Measurements from ENCODE around the gene PRR20G. TPM values are rescaled to one million over a fixed set of nuclear protein-coding genes. Genes with fewer than 3 reads are reported as not detected.

PRR20G gene
- polyA plus RNA-seq, 3 donors: not detected

GRCh38 chr3:127256733-127257271 is 31.0 kb downstream of the PRR20G start:
- Mint-ChIP-seq H3K27ac (no peak overlapping the region), H3K36me3 (no peaks in the 10 kb centered on the region), H3K27me3 (ENCODE audit: low read depth in 3 of 3) (peaks cover 0 to 4% (median 2%) of the 10 kb centered on the region in 3 donors), H3K4me1 (no peaks in the 10 kb centered on the region), H3K9me3 (peaks cover 0 to 2% (median 0%) of the 10 kb centered on the region in 7 donors), H3K4me3 (no peak overlapping the region)
- no peaks in the 10 kb centered on the region for H3K79me2 ChIP-seq (ENCODE audit: insufficient read depth, low read length)
- 78% methylated on average over 7 of the region's 10 CpGs for WGBS (ENCODE audit: insufficient coverage)
- H3K9ac ChIP-seq (ENCODE audit: insufficient read depth, low read length, poor library complexity, severe bottlenecking): no peak overlapping the region
- DNase-seq: no peak
- H3K4me1 ChIP-seq (ENCODE audit: control insufficient read depth in 1 of 2, insufficient read depth in 2 of 2, low read length in 2 of 2): no peaks in the 10 kb centered on the region
- no peaks in the 10 kb centered on the region for H3K27me3 ChIP-seq (ENCODE audit: control insufficient read depth in 2 of 2, insufficient read depth in 2 of 2, low read length in 2 of 2)
- no peaks in the 10 kb centered on the region for H3K36me3 ChIP-seq (replicated peaks in 1 of 2; ENCODE audit: control insufficient read depth in 1 of 2, insufficient read depth in 2 of 2, low read length in 2 of 2)
- no peak overlapping the region for H2AFZ ChIP-seq (ENCODE audit: insufficient read depth, low read depth, low read length, poor library complexity, severe bottlenecking)
- H4K20me1 ChIP-seq (ENCODE audit: insufficient read depth, low read length): no peaks in the 10 kb centered on the region
- H3K4me3 ChIP-seq (replicated peaks in 1 of 3; ENCODE audit: low read depth in 2 of 3, low read length in 3 of 3): no peak overlapping the region
- H3K4me2 ChIP-seq (replicated peaks; ENCODE audit: extremely low read depth, low read length, poor library complexity, severe bottlenecking): no peak overlapping the region
- intact Hi-C loops (cut with micrococcal nuclease): no loop called here
- TF ChIP-seq, protein P1, sequence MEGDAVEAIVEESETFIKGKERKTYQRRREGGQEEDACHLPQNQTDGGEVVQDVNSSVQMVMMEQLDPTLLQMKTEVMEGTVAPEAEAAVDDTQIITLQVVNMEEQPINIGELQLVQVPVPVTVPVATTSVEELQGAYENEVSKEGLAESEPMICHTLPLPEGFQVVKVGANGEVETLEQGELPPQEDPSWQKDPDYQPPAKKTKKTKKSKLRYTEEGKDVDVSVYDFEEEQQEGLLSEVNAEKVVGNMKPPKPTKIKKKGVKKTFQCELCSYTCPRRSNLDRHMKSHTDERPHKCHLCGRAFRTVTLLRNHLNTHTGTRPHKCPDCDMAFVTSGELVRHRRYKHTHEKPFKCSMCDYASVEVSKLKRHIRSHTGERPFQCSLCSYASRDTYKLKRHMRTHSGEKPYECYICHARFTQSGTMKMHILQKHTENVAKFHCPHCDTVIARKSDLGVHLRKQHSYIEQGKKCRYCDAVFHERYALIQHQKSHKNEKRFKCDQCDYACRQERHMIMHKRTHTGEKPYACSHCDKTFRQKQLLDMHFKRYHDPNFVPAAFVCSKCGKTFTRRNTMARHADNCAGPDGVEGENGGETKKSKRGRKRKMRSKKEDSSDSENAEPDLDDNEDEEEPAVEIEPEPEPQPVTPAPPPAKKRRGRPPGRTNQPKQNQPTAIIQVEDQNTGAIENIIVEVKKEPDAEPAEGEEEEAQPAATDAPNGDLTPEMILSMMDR (IDR thresholded peaks at IDR 0.05): no peak
- H3K27ac ChIP-seq (ENCODE audit: low read depth in 1 of 2, low read length in 2 of 2): no peak overlapping the region
- H3K9me3 ChIP-seq (replicated peaks in 1 of 2; ENCODE audit: control insufficient read depth in 1 of 2, insufficient read depth in 1 of 2, low read length in 2 of 2): no peaks in the 10 kb centered on the region

DNA sequence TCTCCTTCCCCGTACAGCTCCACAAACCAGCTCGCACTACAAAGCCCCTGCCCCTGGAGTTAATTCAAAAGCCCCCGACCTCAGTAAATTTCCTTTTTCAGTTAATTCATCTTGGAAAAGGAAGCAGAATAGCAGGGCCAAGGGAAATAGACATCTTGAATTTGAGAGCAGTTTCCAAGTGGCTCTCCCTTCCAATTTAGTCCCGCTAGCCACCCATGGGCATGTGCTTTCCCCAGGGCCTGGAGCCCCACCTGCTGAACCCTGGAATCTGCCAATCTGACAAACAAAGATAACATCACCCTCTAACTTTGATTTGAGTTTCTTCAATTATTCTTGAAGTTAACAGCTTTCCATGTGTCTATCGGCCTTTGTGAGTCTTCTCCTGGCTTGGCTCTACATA is 31.7 kb downstream of the PRR20G start:
- H3K36me3 Mint-ChIP-seq: no peaks in the 10 kb centered on the region
- H2AFZ ChIP-seq (ENCODE audit: insufficient read depth, low read depth, low read length, poor library complexity, severe bottlenecking): no peak overlapping the region
- TF ChIP-seq, protein P1 (IDR thresholded peaks at IDR 0.05): no peak
- H3K9me3 Mint-ChIP-seq: peaks cover 0 to 2% (median 0%) of the 10 kb centered on the region in 7 donors
- WGBS (ENCODE audit: insufficient coverage): 100% methylated on average over 1 of the region's 5 CpGs
- no peak overlapping the region for H3K27ac Mint-ChIP-seq
- no peaks in the 10 kb centered on the region for H3K9me3 ChIP-seq (replicated peaks in 1 of 2; ENCODE audit: control insufficient read depth in 1 of 2, insufficient read depth in 1 of 2, low read length in 2 of 2)
- no peak overlapping the region for H3K27ac ChIP-seq (ENCODE audit: low read depth in 1 of 2, low read length in 2 of 2)
- H3K4me3 ChIP-seq (replicated peaks in 1 of 3; ENCODE audit: low read depth in 2 of 3, low read length in 3 of 3): no peak overlapping the region
- H3K4me1 Mint-ChIP-seq: no peaks in the 10 kb centered on the region
- DNase-seq: no peak
- no peak overlapping the region for H3K4me2 ChIP-seq (replicated peaks; ENCODE audit: extremely low read depth, low read length, poor library complexity, severe bottlenecking)
- H4K20me1 ChIP-seq (ENCODE audit: insufficient read depth, low read length): no peaks in the 10 kb centered on the region
- no peaks in the 10 kb centered on the region for H3K4me1 ChIP-seq (ENCODE audit: control insufficient read depth in 1 of 2, insufficient read depth in 2 of 2, low read length in 2 of 2)
- intact Hi-C loops (cut with micrococcal nuclease): no loop called here
- H3K27me3 ChIP-seq (ENCODE audit: control insufficient read depth in 2 of 2, insufficient read depth in 2 of 2, low read length in 2 of 2): no peaks in the 10 kb centered on the region
- H3K79me2 ChIP-seq (ENCODE audit: insufficient read depth, low read length): no peaks in the 10 kb centered on the region
- H3K36me3 ChIP-seq (replicated peaks in 1 of 2; ENCODE audit: control insufficient read depth in 1 of 2, insufficient read depth in 2 of 2, low read length in 2 of 2): no peaks in the 10 kb centered on the region
- peaks cover 0 to 4% (median under 1%) of the 10 kb centered on the region in 3 donors for H3K27me3 Mint-ChIP-seq (ENCODE audit: low read depth in 3 of 3)
- no peak overlapping the region for H3K4me3 Mint-ChIP-seq
- no peak overlapping the region for H3K9ac ChIP-seq (ENCODE audit: insufficient read depth, low read length, poor library complexity, severe bottlenecking)

Measured in CD14-positive monocyte (primary cell).